Muscle layer of duodenum (tissue), 2 donors: Measurements from ENCODE around the gene RXFP4.

ENCODE experiments used
- H3K27ac ChIP-seq: one replicate; pipeline ENCODE4 v1.7.0; 2013; ENCODE audit warnings: mild to moderate bottlenecking, low read length
- H3K27me3 ChIP-seq: one replicate; pipeline ENCODE4 v1.7.0; 2013; ENCODE audit warnings: low read depth, mild to moderate bottlenecking, control low read depth, low read length
- H3K36me3 ChIP-seq, 2 donors: one replicate each; pipeline ENCODE4 v1.7.0; 2013; ENCODE audit warnings: low read length in 2 of 2, control low read depth in 1 of 2, mild to moderate bottlenecking in 1 of 2; ENCODE audit not compliant: insufficient read depth in 2 of 2, control insufficient read depth in 1 of 2
- H3K4me1 ChIP-seq, 2 donors: one replicate each; pipeline ENCODE4 v1.7.0; 2013; ENCODE audit warnings: low read length in 2 of 2, mild to moderate bottlenecking in 2 of 2, control low read depth in 1 of 2, moderate library complexity in 1 of 2; ENCODE audit not compliant: insufficient read depth in 2 of 2, control insufficient read depth in 1 of 2
- H3K4me3 ChIP-seq, 2 donors: one replicate each; pipeline ENCODE4 v1.7.0; 2013; ENCODE audit warnings: low read length in 2 of 2, low read depth in 1 of 2, mild to moderate bottlenecking in 1 of 2
- H3K9me3 ChIP-seq, 2 donors: one replicate each; pipeline ENCODE4 v1.7.0; 2013; ENCODE audit warnings: low read length in 2 of 2, control low read depth in 1 of 2, mild to moderate bottlenecking in 1 of 2; ENCODE audit not compliant: control insufficient read depth in 1 of 2
- donor health status: healthy.

Gene RXFP4

GRCh38 chr1:155962599-155963211, 21.3 kb downstream of the RXFP4 start:
- H3K27ac ChIP-seq: no peak overlapping the region
- no peaks in the 10 kb centered on the region for H3K27me3 ChIP-seq
- peaks cover 62 to 72% of the 10 kb centered on the region in 2 donors for H3K36me3 ChIP-seq
- H3K4me1 ChIP-seq: peaks cover 14 to 46% of the 10 kb centered on the region in 2 donors
- no peak overlapping the region for H3K4me3 ChIP-seq
- no peaks in the 10 kb centered on the region for H3K9me3 ChIP-seq

- Histone ChIP-seq H3K9me3 (no peaks in the 10 kb centered on the region), H3K27me3 (no peaks in the 10 kb centered on the region), H3K4me1 (peaks cover 29 to 61% of the 10 kb centered on the region in 2 donors), H3K4me3 (no peak overlapping the region), H3K27ac (no peak overlapping the region), H3K36me3 (peaks cover 54 to 60% of the 10 kb centered on the region in 2 donors)
Observed at GRCh38 chr1:155964193-155964592, 22.8 kb downstream of the RXFP4 start.

GRCh38 chr1:155966135-155966534, 24.7 kb downstream of the RXFP4 start:
- no peaks in the 10 kb centered on the region for H3K27me3 ChIP-seq
- no peak overlapping the region for H3K27ac ChIP-seq
- peaks cover 39 to 65% of the 10 kb centered on the region in 2 donors for H3K4me1 ChIP-seq
- no peak overlapping the region for H3K4me3 ChIP-seq
- H3K36me3 ChIP-seq: peaks cover 38 to 42% of the 10 kb centered on the region in 2 donors
- no peaks in the 10 kb centered on the region for H3K9me3 ChIP-seq

- no peaks in the 10 kb centered on the region for H3K9me3 ChIP-seq
- H3K4me1 ChIP-seq: peaks cover 39 to 69% of the 10 kb centered on the region in 2 donors
- H3K4me3 ChIP-seq: no peak overlapping the region
- H3K27me3 ChIP-seq: no peaks in the 10 kb centered on the region
- H3K36me3 ChIP-seq: peaks cover 34 to 38% of the 10 kb centered on the region in 2 donors
- H3K27ac ChIP-seq: peak overlapping the region; percentile 50
Observed at GRCh38 chr1:155966750-155967149, 25.3 kb downstream of the RXFP4 start.

GRCh38 chr1:155967341-155968050, 26.1 kb downstream of the RXFP4 start:
- no peaks in the 10 kb centered on the region for H3K9me3 ChIP-seq
- peaks cover 26 to 30% of the 10 kb centered on the region in 2 donors for H3K36me3 ChIP-seq
- peak overlapping the region; percentile 50 for H3K27ac ChIP-seq
- H3K27me3 ChIP-seq: no peaks in the 10 kb centered on the region
- H3K4me3 ChIP-seq: peak overlapping the region in 1 of 2 donors; percentile 2
- H3K4me1 ChIP-seq: peaks cover 39 to 69% of the 10 kb centered on the region in 2 donors

- Histone ChIP-seq H3K9me3 (no peaks in the 10 kb centered on the region), H3K36me3 (peaks cover 21 to 25% of the 10 kb centered on the region in 2 donors), H3K4me3 (peak overlapping the region in 1 of 2 donors; percentile 2), H3K4me1 (peaks cover 39 to 69% of the 10 kb centered on the region in 2 donors), H3K27me3 (no peaks in the 10 kb centered on the region), H3K27ac (peak overlapping the region; percentile 50)
Observed at GRCh38 chr1:155968051-155968400, 26.6 kb downstream of the RXFP4 start.

GRCh38 chr1:155968670-155969069, 27.2 kb downstream of the RXFP4 start:
- H3K4me3 ChIP-seq: peak overlapping the region in 1 of 2 donors; percentile 19
- H3K36me3 ChIP-seq: peaks cover 20 to 24% of the 10 kb centered on the region in 2 donors
- H3K27me3 ChIP-seq: no peaks in the 10 kb centered on the region
- H3K27ac ChIP-seq: peak overlapping the region; percentile 50
- H3K4me1 ChIP-seq: peaks cover 39 to 73% of the 10 kb centered on the region in 2 donors
- no peaks in the 10 kb centered on the region for H3K9me3 ChIP-seq

GRCh38 chr1:155969377-155969791, 27.9 kb downstream of the RXFP4 start:
- Histone ChIP-seq H3K4me3 (no peak overlapping the region), H3K4me1 (peaks cover 43 to 80% of the 10 kb centered on the region in 2 donors), H3K9me3 (no peaks in the 10 kb centered on the region), H3K27ac (peak overlapping the region; percentile 48), H3K27me3 (no peaks in the 10 kb centered on the region), H3K36me3 (peaks cover 17 to 21% of the 10 kb centered on the region in 2 donors)

- H3K27ac ChIP-seq: peak overlapping the region; percentile 48
- no peaks in the 10 kb centered on the region for H3K9me3 ChIP-seq
- no peaks in the 10 kb centered on the region for H3K27me3 ChIP-seq
- H3K4me1 ChIP-seq: peaks cover 52 to 93% of the 10 kb centered on the region in 2 donors
- H3K4me3 ChIP-seq: peak overlapping the region in 1 of 2 donors; percentile 22
- peaks cover 9% of the 10 kb centered on the region in 2 donors for H3K36me3 ChIP-seq
Observed at GRCh38 chr1:155970531-155971167, 29.2 kb downstream of the RXFP4 start.

- Histone ChIP-seq H3K4me1 (peaks cover 57 to 93% of the 10 kb centered on the region in 2 donors), H3K36me3 (no peaks in the 10 kb centered on the region), H3K4me3 (no peak overlapping the region), H3K27ac (no peak overlapping the region), H3K9me3 (no peaks in the 10 kb centered on the region), H3K27me3 (no peaks in the 10 kb centered on the region)
Observed at GRCh38 chr1:155971910-155972809, 30.7 kb downstream of the RXFP4 start.
